A549 (cell line): ENCODE results near the gene ASPSCR1.

Source experiments
- CHD2 ChIP-seq: fragments of 150-350 bp; IDR thresholded peaks from 2 replicates; pipeline ENCODE4 v1.6.1; 2014; ENCODE audit warnings: low read length; ENCODE audit not compliant: partially characterized antibody
- CHD4 ChIP-seq: fragments of 200-600 bp; sonication (generic); IDR thresholded peaks from 2 replicates; pipeline ENCODE4 v1.6.1; 2016; ENCODE audit warnings: antibody characterized with exemption, mild to moderate bottlenecking, borderline replicate concordance
- KDM1A ChIP-seq: fragments of 200-600 bp; sonication (generic); IDR thresholded peaks from 2 replicates; pipeline ENCODE4 v1.6.1; 2016; ENCODE audit warnings: low read depth, mild to moderate bottlenecking
- MAX ChIP-seq: IDR thresholded peaks from 2 replicates; pipeline ENCODE4 v1.6.1; 2012
- PBX3 ChIP-seq: IDR thresholded peaks from 2 replicates; pipeline ENCODE4 v1.6.1; 2012
- POLR2A ChIP-seq: IDR thresholded peaks from 2 replicates; pipeline ENCODE4 v1.6.1; 2012; ENCODE audit warnings: mild to moderate bottlenecking, low read length
- POLR2AphosphoS2 ChIP-seq: conservative IDR thresholded peaks from 2 replicates; pipeline ENCODE4 v1.6.1; 2012; ENCODE audit warnings: low read length, improper control_type of control experiment, inconsistent platforms
- RNF2 ChIP-seq: fragments of 200-600 bp; sonication (generic); IDR thresholded peaks from 2 replicates; pipeline ENCODE4 v1.6.1; 2016; ENCODE audit warnings: low read depth, mild to moderate bottlenecking, antibody characterized with exemption, moderate library complexity, borderline replicate concordance
- TF ChIP-seq, protein P1 (sequence below): fragments of >200 bp; sonication (Bioruptor Twin); formaldehyde crosslinking; IDR thresholded peaks from 3 replicates; pipeline ENCODE4 v1.5.1; 2016

- no peak for TF ChIP-seq RNF2
- TF ChIP-seq MAX, result no peak
- TF ChIP-seq, protein P1, sequence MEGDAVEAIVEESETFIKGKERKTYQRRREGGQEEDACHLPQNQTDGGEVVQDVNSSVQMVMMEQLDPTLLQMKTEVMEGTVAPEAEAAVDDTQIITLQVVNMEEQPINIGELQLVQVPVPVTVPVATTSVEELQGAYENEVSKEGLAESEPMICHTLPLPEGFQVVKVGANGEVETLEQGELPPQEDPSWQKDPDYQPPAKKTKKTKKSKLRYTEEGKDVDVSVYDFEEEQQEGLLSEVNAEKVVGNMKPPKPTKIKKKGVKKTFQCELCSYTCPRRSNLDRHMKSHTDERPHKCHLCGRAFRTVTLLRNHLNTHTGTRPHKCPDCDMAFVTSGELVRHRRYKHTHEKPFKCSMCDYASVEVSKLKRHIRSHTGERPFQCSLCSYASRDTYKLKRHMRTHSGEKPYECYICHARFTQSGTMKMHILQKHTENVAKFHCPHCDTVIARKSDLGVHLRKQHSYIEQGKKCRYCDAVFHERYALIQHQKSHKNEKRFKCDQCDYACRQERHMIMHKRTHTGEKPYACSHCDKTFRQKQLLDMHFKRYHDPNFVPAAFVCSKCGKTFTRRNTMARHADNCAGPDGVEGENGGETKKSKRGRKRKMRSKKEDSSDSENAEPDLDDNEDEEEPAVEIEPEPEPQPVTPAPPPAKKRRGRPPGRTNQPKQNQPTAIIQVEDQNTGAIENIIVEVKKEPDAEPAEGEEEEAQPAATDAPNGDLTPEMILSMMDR, result no peak
- TF ChIP-seq PBX3, result no peak
- no peak for TF ChIP-seq POLR2A
- no peak for TF ChIP-seq POLR2AphosphoS2
- TF ChIP-seq CHD4, result no peak
- no peak for TF ChIP-seq KDM1A
- no peak for TF ChIP-seq CHD2
These were observed 83.9 kb downstream of the ASPSCR1 start for GRCh38 chr17:82061047-82061925.
